Urinary bladder (tissue), 4 donors: ENCODE results near the gene KANK4. TPM values are rescaled to one million over a fixed set of nuclear protein-coding genes. Genes with fewer than 3 reads are reported as not detected.

Experiments
- DNase-seq: peaks from one replicate; pipeline ENCODE4 v3.0.0-alpha.2; 2015; ENCODE audit errors: extremely low spot score
- H3K27ac ChIP-seq: one replicate; pipeline ENCODE4 v1.5.1; 2013; ENCODE audit warnings: low read depth, mild to moderate bottlenecking, moderate library complexity
- H3K36me3 ChIP-seq: one replicate; pipeline ENCODE4 v1.6.1; 2013; ENCODE audit warnings: mild to moderate bottlenecking, moderate library complexity; ENCODE audit not compliant: insufficient read depth
- H3K4me1 ChIP-seq: one replicate; pipeline ENCODE4 v1.6.1; 2013; ENCODE audit warnings: mild to moderate bottlenecking, moderate library complexity; ENCODE audit not compliant: insufficient read depth
- H3K4me3 ChIP-seq: one replicate; pipeline ENCODE4 v1.5.1; 2013; ENCODE audit warnings: low read depth, low read length
- WGBS: extraction: QIAGEN DNeasy Blood & Tissue Kit; methylation state at CpG from one replicate; pipeline ENCODE4 v1.1.7; 2013; 5-methylcytosine and 5-hydroxymethylcytosine counted together
- polyA plus RNA-seq: library from polyadenylated mRNA; stranded (reverse); fragments of 200-250 nt; gene quantifications from one replicate; pipeline ENCODE4 v1.2.3, GENCODE V29; 2013
- small RNA-seq: library from RNA; depleted of rRNA; stranded (forward); fragments of <200 nt; gene quantifications from one replicate; pipeline ENCODE3, GENCODE V24; 2014
- total RNA-seq: library from RNA; depleted of rRNA; stranded (reverse); fragments of >200 nt; gene quantifications from one replicate; pipeline ENCODE4 v1.2.3, GENCODE V29; 2014
- donor health status: healthy with polysubstance abuse.
- donor health status: healthy.

KANK4 gene
- total and polyA plus RNA-seq, 2 donors: 0.57 to 6.2 TPM

- Histone ChIP-seq H3K27ac (no peak overlapping the region), H3K4me3 (no peak overlapping the region), H3K36me3 (no peaks in the 10 kb centered on the region), H3K4me1 (no peaks in the 10 kb centered on the region)
- DNase-seq: no peak
- 78% methylated on average over 17 of the region's 17 CpGs for WGBS
These were observed 123.0 kb downstream of the KANK4 start for GRCh38 chr1:62196086-62196690.

GRCh38 chr1:62194651-62195544 lies 124.3 kb downstream of the KANK4 start, which contains the start of gene L1TD1:
L1TD1 (plus strand) TSS chr1:62194849; CDS start chr1:62206629, 11,780 bp downstream.
- Histone ChIP-seq H3K4me1 (no peaks in the 10 kb centered on the region), H3K36me3 (no peaks in the 10 kb centered on the region), H3K27ac (no peak within 1 kb of the TSS), H3K4me3 (no peak within 1 kb of the TSS)
- WGBS: 9% methylated on average over 55 of the region's 55 CpGs
- DNase-seq: no peak

- H3K4me1 ChIP-seq: no peaks in the 10 kb centered on the region
- no peaks in the 10 kb centered on the region for H3K36me3 ChIP-seq
- no peak overlapping the region for H3K4me3 ChIP-seq
- 96% methylated on average over 8 of the region's 8 CpGs for WGBS
- no peak overlapping the region for H3K27ac ChIP-seq
- DNase-seq: no peak
These were observed 131.1 kb downstream of the KANK4 start for GRCh38 chr1:62188111-62188510.

- WGBS: 98% methylated on average over 5 of the region's 5 CpGs
- no peak for DNase-seq
- Histone ChIP-seq H3K4me3 (no peak overlapping the region), H3K27ac (no peak overlapping the region), H3K36me3 (no peaks in the 10 kb centered on the region), H3K4me1 (no peaks in the 10 kb centered on the region)
These were observed 131.7 kb downstream of the KANK4 start for GRCh38 chr1:62187548-62187947.

Small RNA genes within 50 kb of the gene (small RNA-seq; reads per million reads assigned to genes)
- not detected for gene RNU6-371P

Other genes starting within 250 kb of the KANK4 start
- 0.95 TPM for gene L1TD1, start 124.6 kb downstream of the KANK4 start, total RNA-seq
- 0.29 TPM for gene L1TD1, start 124.6 kb downstream of the KANK4 start, polyA plus RNA-seq
- gene USP1, start 117.6 kb upstream of the KANK4 start, total RNA-seq: 82.4 TPM
- 19.6 TPM for gene USP1, start 117.6 kb upstream of the KANK4 start, polyA plus RNA-seq